GM03348 (cell line): ENCODE results near the gene MAN2A2.
"Not testable (repeated sequence)": the region's sequence is repeated elsewhere in the genome, so short reads cannot be mapped to it uniquely, and the experiment has no call there.

Experiments
- DNase-seq: peaks from one replicate; pipeline ENCODE4 v3.0.0; 2012; ENCODE audit warnings: low spot score

Gene MAN2A2

GRCh38 chr15:90883976-90884718, 19.0 kb upstream of the MAN2A2 start, which contains the start of gene FES:
TSS of gene FES (plus strand) at chr15:90884504. CDS start at chr15:90885046, 542 bp downstream.
- DNase-seq = peak; percentile 72

- DNase-seq = peak; percentile 22
Measured at GRCh38 chr15:90884719-90885431, 18.2 kb upstream of the MAN2A2 start.

- DNase-seq = peak; percentile 89
Measured at GRCh38 chr15:90885432-90886290, 17.4 kb upstream of the MAN2A2 start.

GRCh38 chr15:90886291-90886614, 16.8 kb upstream of the MAN2A2 start:
- DNase-seq = no peak

GRCh38 chr15:90887037-90887481, 16.0 kb upstream of the MAN2A2 start:
- DNase-seq = no peak

DNA sequence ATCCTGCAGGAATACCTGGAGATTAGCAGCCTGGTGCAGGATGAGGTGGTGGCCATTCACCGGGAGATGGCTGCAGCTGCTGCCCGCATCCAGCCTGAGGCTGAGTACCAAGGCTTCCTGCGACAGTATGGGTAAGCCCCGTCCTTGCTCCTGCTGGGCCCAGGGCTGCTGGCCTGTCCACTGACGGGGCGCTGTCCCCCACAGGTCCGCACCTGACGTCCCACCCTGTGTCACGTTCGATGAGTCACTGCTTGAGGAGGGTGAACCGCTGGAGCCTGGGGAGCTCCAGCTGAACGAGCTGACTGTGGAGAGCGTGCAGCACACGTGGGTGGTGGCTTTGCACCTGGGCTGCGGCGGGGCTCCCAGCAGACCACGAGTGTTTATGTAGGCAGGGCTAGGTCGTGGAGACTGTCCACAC, 13.8 kb upstream of the MAN2A2 start:
- no peak for DNase-seq

DNA sequence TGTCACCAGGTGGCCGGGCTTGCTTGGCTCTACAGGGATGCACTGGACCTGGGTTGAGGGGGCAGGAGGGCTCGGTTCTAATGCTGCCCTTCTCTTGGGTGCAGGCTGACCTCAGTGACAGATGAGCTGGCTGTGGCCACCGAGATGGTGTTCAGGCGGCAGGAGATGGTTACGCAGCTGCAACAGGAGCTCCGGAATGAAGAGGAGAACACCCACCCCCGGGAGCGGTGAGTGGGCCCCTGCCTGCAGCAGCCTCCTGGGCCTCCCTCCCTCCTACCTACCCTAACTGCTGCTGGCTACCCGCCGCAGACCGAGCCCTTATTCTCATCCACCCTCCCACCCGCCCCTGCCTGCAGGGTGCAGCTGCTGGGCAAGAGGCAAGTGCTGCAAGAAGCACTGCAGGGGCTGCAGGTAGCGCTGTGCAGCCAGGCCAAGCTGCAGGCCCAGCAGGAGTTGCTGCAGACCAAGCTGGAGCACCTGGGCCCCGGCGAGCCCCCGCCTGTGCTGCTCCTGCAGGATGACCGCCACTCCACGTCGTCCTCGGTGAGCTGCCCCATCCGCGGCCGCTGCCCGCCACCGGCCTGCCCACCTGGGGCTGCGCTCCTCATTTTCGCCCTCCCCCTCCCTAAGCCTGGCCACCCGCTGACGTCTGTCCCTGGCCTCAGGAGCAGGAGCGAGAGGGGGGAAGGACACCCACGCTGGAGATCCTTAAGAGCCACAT, 13.2 kb upstream of the MAN2A2 start:
- DNase-seq = no peak

DNA sequence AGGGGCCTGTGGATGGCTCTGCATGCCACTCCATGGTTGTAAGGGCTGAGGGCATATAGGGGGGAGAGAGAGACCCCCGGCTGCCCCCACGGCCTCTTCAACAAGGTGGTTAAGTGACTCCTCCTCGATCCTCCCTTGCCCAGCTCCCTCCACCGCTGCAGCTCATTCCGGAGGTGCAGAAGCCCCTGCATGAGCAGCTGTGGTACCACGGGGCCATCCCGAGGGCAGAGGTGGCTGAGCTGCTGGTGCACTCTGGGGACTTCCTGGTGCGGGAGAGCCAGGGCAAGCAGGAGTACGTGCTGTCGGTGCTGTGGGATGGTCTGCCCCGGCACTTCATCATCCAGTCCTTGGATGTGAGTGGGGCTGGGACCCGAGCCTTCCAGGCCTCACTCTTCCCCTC, 12.3 kb upstream of the MAN2A2 start:
- DNase-seq = no peak

DNA sequence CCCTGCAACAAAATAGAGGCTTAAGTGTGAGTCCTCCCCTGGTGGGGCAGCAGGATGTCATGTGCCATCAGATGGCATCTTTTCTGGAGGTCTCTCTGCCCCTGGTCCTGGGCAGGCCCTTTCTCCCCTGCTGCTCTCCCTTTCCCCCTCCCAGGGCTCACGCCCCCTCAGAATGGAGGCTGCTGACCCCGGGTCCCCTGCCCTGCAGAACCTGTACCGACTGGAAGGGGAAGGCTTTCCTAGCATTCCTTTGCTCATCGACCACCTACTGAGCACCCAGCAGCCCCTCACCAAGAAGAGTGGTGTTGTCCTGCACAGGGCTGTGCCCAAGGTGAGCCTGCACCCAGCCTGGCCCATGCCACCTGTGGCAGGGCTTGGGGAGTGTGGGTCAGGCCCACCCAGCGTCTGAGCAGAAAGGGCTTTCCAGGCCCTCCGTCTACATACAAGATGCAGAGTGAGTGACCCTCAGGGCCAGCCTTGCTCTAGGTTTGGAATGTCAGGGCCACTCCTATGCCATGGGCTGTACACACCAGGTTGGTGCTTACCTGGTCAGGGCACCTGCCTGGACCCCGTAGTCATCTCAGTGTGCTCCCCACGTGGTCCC, 11.7 kb upstream of the MAN2A2 start:
- no peak for DNase-seq

- DNase-seq = no peak
Measured at GRCh38 chr15:90892023-90892422, 11.1 kb upstream of the MAN2A2 start.

- no peak for DNase-seq
Measured at GRCh38 chr15:90892498-90893174, 10.5 kb upstream of the MAN2A2 start.

DNA sequence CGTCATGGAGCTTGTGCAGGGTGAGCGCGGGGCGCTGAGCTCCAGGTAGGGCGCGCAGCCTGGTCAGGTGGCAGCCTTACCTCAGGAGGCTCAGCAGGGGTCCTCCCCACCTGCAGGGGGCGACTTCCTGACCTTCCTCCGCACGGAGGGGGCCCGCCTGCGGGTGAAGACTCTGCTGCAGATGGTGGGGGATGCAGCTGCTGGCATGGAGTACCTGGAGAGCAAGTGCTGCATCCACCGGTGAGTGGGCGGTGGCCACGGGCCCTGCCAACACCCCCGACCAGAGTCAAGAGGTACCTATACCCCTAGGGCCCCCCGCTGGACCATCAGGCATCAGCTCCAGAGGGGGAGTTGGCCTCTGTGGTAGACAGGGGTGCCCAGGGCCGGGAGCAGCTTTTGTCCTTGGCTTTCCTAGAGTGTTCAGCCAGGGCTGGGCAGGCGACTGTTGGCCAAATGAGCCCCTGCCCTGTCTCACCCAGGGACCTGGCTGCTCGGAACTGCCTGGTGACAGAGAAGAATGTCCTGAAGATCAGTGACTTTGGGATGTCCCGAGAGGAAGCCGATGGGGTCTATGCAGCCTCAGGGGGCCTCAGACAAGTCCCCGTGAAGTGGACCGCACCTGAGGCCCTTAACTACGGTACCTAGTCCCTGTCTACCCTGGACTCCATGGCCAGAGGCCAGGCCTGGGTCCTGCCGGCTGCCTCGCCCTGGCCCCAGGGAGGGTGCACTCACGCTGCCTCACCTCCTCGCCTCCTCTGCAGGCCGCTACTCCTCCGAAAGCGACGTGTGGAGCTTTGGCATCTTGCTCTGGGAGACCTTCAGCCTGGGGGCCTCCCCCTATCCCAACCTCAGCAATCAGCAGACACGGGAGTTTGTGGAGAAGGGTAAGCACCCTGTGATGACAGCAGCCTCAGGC, 9.7 kb upstream of the MAN2A2 start:
- DNase-seq = no peak

GRCh38 chr15:90895571-90896117, 7.5 kb upstream of the MAN2A2 start:
- peak; percentile 20 for DNase-seq

DNA sequence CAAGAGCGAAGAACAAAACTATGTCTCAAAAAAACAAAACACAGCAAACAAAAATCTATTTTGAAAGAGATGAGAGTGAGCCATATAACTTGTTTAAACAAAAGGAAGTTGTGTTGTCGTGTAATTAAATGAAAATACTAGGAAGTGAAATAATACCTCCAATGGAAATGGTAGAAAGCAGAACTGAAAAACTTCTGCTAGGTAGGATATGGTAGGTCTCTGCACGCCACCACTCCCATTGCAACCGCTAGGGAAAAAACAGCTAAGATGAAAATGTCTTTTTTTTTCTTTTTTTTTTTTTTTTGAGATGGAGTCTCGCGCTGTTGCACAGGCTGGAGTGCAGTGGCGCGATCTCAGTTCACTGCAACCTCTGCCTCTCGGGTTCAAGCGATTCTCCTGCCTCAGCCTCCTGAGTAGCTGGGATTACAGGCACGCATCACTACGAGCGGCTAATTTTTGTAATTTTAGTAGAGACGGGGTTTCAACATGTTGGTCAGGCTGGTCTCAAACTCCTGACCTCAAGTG, 5.9 kb upstream of the MAN2A2 start:
- not testable (repeated sequence) for DNase-seq

- no peak for DNase-seq
Measured at GRCh38 chr15:90901175-90902039, 1.7 kb upstream of the MAN2A2 start.

- peak; percentile 100 for DNase-seq
Measured at GRCh38 chr15:90902040-90902839, 862 bp upstream of the MAN2A2 start.
